ENCODE results near the gene DPH2. TPM values are rescaled to one million over a fixed set of nuclear protein-coding genes. Genes with fewer than 3 reads are reported as not detected.

The DPH2 gene, protein sequence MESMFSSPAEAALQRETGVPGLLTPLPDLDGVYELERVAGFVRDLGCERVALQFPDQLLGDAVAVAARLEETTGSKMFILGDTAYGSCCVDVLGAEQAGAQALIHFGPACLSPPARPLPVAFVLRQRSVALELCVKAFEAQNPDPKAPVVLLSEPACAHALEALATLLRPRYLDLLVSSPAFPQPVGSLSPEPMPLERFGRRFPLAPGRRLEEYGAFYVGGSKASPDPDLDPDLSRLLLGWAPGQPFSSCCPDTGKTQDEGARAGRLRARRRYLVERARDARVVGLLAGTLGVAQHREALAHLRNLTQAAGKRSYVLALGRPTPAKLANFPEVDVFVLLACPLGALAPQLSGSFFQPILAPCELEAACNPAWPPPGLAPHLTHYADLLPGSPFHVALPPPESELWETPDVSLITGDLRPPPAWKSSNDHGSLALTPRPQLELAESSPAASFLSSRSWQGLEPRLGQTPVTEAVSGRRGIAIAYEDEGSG
- total RNA-seq (10 to 100 TPM; 10.8 to 19.4 (median 12.8) TPM), polyA plus RNA-seq (10 to 100 TPM; 20.0 to 22.0 TPM)

- no peaks in the 10 kb centered on the region for H3K36me3 ChIP-seq
- H3K4me1 ChIP-seq = peaks cover 0 to 9% (median 6%) of the 10 kb centered on the region in 3 donors
- WGBS, 2 donors = 1% methylated on average over 47 of the region's 47 CpGs
- no peaks in the 10 kb centered on the region for H3K9me3 ChIP-seq
- FAIRE-seq (peak; percentile 79), DNase-seq (peak; percentile 93 to 98 (median 97)), ATAC-seq (peak; percentile 83 to 93 (median 90))
- H3K4me3 ChIP-seq = peak within 1 kb of the TSS; percentile 65 to 90 (median 77)
- TF ChIP-seq, protein P1, sequence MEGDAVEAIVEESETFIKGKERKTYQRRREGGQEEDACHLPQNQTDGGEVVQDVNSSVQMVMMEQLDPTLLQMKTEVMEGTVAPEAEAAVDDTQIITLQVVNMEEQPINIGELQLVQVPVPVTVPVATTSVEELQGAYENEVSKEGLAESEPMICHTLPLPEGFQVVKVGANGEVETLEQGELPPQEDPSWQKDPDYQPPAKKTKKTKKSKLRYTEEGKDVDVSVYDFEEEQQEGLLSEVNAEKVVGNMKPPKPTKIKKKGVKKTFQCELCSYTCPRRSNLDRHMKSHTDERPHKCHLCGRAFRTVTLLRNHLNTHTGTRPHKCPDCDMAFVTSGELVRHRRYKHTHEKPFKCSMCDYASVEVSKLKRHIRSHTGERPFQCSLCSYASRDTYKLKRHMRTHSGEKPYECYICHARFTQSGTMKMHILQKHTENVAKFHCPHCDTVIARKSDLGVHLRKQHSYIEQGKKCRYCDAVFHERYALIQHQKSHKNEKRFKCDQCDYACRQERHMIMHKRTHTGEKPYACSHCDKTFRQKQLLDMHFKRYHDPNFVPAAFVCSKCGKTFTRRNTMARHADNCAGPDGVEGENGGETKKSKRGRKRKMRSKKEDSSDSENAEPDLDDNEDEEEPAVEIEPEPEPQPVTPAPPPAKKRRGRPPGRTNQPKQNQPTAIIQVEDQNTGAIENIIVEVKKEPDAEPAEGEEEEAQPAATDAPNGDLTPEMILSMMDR (IDR thresholded peaks at IDR 0.05) = no peak
- no peak within 1 kb of the TSS for H3K27ac ChIP-seq
- intact Hi-C loops (cut with DNase I) = no loop called here
- no peaks in the 10 kb centered on the region for H3K27me3 ChIP-seq
Measured at GRCh38 chr1:43969746-43970466, at the start of gene DPH2. TSS of gene DPH2 (plus strand) at chr1:43970010. CDS start at chr1:43970176, 166 bp downstream.

- FAIRE-seq (no peak), DNase-seq (no peak), ATAC-seq (no peak)
- TF ChIP-seq, protein P1 (IDR thresholded peaks at IDR 0.05) = no peak
- no peaks in the 10 kb centered on the region for H3K9me3 ChIP-seq
- no peak overlapping the region for H3K4me3 ChIP-seq
- intact Hi-C loops (cut with DNase I) = no loop called here
- no peak overlapping the region for H3K27ac ChIP-seq
- no peaks in the 10 kb centered on the region for H3K4me1 ChIP-seq
- WGBS, 2 donors = 91 to 96% methylated on average over 6 of the region's 6 CpGs
- no peaks in the 10 kb centered on the region for H3K27me3 ChIP-seq
- no peaks in the 10 kb centered on the region for H3K36me3 ChIP-seq
Measured at GRCh38 chr1:43921022-43921421, 48.8 kb upstream of the DPH2 start.

- Histone ChIP-seq H3K36me3 (no peaks in the 10 kb centered on the region), H3K9me3 (no peaks in the 10 kb centered on the region), H3K27me3 (no peaks in the 10 kb centered on the region), H3K4me1 (no peaks in the 10 kb centered on the region), H3K4me3 (no peak overlapping the region), H3K27ac (no peak overlapping the region)
- ATAC-seq = no peak
- FAIRE-seq = no peak
- intact Hi-C loops (cut with DNase I) = no loop called here
- TF ChIP-seq, protein P1 (IDR thresholded peaks at IDR 0.05) = no peak
- DNase-seq = no peak
- WGBS, 2 donors = 85 to 99% methylated on average over 4 of the region's 4 CpGs
Measured at GRCh38 chr1:43924516-43924915, 45.3 kb upstream of the DPH2 start.

GRCh38 chr1:43925846-43926245, 44.0 kb upstream of the DPH2 start:
- no peak for DNase-seq
- H3K4me3 ChIP-seq = no peak overlapping the region
- no peak for FAIRE-seq
- H3K36me3 ChIP-seq = no peaks in the 10 kb centered on the region
- TF ChIP-seq, protein P1 (IDR thresholded peaks at IDR 0.05) = no peak
- H3K9me3 ChIP-seq = no peaks in the 10 kb centered on the region
- intact Hi-C loops (cut with DNase I) = no loop called here
- no peak overlapping the region for H3K27ac ChIP-seq
- no peaks in the 10 kb centered on the region for H3K27me3 ChIP-seq
- ATAC-seq = no peak
- WGBS, 2 donors = 93 to 96% methylated on average over 9 of the region's 9 CpGs
- H3K4me1 ChIP-seq = no peaks in the 10 kb centered on the region
